HPDE6-E6E7 (cell line): Measurements from ENCODE around the gene AMOTL1.
"Not testable (repeated sequence)": the region's sequence is repeated elsewhere in the genome, so short reads cannot be mapped to it uniquely, and the experiment has no call there.

ENCODE experiments used
- DNase-seq: peaks from one replicate; pipeline ENCODE4 v3.0.0; 2011; ENCODE audit warnings: missing footprints; ENCODE audit errors: extremely low spot score

Gene AMOTL1

GRCh38 chr11:94793822-94794221, 25.7 kb downstream of the AMOTL1 start:
- DNase-seq, result no peak

- peak; percentile 37 for DNase-seq
Measured at GRCh38 chr11:94794287-94795168, 26.4 kb downstream of the AMOTL1 start.

DNA sequence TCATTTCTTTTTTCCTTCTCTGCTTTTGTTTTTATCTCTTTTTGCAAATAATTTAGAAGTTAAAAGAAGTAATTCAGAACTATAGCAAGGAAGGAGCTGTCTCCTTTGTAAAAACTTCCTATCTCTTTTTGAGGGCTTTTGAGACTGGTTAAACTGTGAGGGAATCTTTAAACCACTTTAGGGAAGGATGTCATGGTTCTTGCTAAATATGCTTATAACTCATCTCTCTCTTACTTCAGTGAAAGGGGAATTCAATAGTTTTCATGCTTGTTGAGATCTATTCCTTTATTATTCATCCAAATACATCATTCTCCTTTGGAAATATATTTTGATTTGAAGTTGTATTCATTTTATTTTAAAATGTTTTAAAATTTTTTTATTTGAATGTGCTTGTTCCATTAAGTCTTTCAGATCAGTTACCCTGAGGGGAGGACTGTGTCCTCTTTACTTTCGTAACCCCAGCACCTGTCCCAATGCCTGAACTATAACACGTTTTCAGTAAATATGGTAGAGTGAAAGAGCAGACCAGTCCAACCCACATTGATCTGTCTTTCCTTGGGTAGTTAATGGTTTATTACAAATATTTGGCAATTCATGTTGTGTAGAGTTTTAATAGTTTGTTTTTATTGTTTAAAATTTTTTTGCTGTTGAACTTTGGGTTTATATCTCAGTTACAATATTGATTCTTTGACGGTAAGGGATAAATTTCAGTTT, 27.5 kb downstream of the AMOTL1 start:
- no peak for DNase-seq

GRCh38 chr11:94796190-94796580, 28.0 kb downstream of the AMOTL1 start:
- no peak for DNase-seq

DNA sequence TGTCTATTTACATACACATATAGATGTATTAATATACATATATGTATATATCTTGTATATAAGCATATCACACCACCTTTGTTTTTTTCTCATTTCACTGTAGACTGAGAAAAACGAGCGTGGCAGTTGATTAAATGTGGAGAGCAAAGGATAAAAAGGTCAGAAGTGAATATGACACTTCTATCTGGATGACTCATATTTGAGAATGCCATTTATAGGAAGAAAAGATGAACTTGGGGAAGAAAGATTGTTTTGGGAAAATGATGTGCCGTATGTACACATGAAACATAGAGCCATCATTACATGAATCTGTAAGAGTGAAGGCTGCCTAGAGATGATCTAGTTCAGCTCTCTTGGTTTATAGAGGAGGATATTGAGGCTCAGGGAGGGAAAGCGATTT, 28.7 kb downstream of the AMOTL1 start:
- DNase-seq, result no peak

DNA sequence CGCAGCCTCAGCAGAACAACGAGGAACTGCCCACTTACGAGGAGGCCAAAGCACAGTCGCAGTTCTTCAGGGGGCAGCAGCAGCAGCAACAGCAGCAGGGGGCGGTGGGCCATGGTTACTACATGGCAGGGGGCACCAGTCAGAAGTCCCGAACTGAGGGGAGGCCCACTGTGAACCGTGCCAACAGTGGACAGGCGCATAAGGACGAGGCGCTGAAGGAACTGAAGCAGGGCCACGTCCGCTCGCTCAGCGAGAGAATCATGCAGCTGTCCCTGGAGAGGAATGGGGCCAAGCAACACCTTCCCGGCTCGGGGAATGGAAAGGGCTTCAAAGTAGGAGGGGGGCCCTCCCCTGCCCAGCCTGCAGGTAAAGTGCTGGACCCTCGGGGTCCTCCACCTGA, 31.6 kb downstream of the AMOTL1 start:
- DNase-seq, result no peak

GRCh38 chr11:94800414-94800813, 32.3 kb downstream of the AMOTL1 start:
- DNase-seq, result no peak

GRCh38 chr11:94801866-94802460, 33.8 kb downstream of the AMOTL1 start:
- no peak for DNase-seq

DNA sequence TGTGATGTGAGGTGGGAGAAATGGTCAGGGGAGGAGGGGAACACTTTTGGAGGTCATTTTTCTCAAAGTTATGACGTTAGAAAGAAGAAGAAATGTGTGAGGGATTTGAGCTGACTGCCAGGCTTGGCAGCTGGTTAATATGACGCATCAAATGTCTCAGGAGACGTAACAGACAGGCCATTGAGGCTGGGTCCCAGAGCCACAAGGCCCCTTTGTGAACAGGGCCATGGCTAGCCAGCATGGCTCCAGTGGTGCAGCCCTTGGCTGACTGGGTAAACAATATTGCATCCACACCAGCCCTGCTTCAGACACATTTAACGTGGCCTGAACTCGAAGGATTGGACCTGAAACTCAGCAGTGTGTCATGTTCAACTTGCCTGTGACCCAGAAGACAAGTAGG, 34.3 kb downstream of the AMOTL1 start:
- DNase-seq, result no peak

GRCh38 chr11:94803491-94803890, 35.3 kb downstream of the AMOTL1 start:
- no peak for DNase-seq

DNA sequence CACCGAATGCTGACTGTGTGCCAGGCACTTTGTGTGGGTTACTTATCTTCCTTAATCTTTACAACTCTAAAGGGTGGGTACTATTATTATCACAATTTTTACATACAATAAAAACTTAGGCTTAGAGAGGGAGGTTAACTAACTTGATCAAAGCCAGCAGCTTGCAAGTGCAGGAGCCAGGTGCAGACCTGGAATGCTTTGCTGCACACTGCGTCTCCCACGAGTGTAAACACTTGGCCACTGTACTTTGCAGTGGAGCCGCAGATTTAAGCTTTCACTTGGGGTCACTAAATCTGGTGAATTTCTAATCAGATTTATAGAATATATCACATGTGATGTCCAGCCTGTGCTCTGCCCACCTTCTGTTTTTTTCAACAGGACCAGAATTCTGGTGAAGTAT, 36.7 kb downstream of the AMOTL1 start:
- DNase-seq, result no peak

DNA sequence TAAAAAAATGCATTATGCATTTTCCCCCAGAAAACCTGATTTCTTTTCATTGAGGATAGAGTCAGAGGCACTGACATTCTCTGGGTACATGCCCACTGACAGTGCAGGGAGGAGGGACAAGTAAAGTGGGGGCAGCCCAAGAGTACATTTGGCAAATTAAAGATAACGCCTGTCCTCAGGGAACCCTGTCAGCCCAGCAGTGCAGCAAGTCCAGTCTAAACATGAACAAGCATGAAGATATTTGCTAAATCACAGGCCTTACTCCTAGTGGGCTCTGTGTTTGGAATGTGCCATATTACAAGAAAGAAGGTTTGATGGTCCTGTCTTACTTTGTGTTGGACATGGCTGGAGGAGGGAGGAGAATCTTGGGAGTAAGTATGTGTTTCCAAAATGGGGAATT, 37.9 kb downstream of the AMOTL1 start:
- DNase-seq, result no peak

DNA sequence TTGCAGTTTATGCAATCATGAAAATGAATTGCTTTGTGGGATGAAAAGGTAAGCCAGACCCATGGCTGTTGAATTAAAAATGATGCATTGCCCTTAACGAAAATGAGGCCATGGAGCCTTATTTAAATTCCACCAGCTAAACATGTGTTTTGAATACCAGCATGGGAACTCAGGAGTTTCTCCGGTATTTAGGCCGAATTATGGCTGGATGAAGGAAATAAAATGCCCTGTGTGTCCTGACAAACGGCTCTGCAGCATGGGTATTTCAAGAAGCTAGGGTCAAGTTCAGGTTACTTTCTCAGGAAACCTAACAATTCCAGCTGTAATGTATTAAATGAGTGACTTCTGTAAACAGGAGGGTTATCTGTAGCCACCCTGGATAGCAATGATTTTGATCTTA, 38.3 kb downstream of the AMOTL1 start:
- no peak for DNase-seq

- no peak for DNase-seq
Measured at GRCh38 chr11:94809251-94809650, 41.1 kb downstream of the AMOTL1 start.

GRCh38 chr11:94812724-94813720, 44.9 kb downstream of the AMOTL1 start:
- DNase-seq, result not testable (repeated sequence)

DNA sequence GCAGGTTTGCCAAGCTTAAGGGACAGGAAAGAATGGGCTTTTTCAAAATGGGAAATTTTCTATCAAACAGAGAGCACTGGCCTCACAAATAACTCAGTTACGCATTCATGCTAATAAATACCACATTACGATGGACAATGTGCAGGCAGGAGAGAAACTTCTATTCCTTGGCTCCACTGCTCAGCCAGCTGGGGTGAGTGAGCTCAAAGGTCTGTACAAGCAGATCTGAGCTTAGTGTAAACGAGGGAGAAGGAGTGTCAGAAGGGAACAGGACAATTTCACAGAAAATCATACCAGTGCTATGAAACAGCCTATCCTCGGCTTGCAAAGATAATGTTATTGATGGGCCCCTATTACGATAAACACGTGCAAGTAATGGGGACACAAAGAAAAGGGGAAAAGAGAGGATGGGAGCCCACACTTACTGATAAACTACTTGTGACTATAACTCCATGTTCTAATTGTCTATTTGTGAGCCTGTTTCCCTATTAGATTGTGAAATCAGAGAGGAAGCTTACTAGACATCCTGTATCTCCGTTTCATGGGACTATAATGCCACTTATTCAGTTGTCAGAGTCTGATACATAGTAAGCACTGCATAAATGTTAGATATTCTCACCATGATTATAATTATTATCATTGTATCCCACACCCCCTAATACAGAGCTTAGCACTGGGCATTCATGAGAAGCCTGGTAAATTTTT, 46.3 kb downstream of the AMOTL1 start:
- DNase-seq, result no peak

- no peak for DNase-seq
Measured at GRCh38 chr11:94815705-94816344, 47.7 kb downstream of the AMOTL1 start.

- no peak for DNase-seq
Measured at GRCh38 chr11:94820480-94820879, 52.3 kb downstream of the AMOTL1 start.

DNA sequence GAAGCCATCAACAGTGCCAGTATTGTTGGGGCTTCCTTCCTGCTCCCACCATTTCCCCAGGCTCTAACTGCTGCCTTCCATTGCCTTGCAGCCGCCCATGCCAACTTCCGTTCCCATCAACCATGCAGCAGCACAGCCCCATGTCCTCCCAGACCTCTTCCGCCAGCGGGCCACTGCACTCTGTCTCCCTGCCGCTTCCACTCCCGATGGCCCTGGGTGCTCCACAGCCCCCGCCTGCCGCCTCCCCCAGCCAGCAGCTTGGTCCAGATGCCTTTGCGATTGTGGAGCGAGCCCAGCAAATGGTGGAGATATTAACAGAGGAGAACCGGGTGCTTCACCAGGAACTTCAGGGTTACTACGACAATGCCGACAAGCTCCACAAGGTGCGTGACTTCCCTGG, 53.3 kb downstream of the AMOTL1 start:
- no peak for DNase-seq

DNA sequence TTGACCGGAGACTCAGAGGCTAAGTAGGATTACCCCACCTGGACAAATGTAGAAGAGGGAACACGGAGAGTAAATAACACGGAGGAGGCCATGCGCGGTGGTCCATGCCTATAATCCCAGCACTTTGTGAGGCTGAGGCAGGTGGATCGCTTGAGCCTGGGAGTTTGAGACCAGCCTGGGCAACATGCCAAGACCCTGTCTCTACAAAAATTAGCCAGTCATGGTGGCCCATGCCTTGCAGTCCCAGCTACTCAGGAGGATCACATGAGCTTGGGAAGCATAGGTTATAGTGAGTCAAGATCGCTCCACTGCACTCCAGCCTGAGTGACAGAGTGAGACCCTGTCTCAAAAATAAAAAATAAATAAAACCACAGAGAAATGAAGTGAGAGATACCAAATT, 53.9 kb downstream of the AMOTL1 start:
- DNase-seq, result no peak
